GM19099 (cell line): Measurements from ENCODE around the gene ATG7.

ENCODE experiments used
- POLR2A ChIP-seq: IDR thresholded peaks from 3 replicates; pipeline ENCODE4 v1.6.1; 2011; ENCODE audit warnings: low read depth; ENCODE audit not compliant: insufficient read length; ENCODE audit errors: extremely low read depth

Gene ATG7

GRCh38 chr3:11435440-11436165 is 163.4 kb downstream of the ATG7 start:
- TF ChIP-seq POLR2A = no peak

- TF ChIP-seq POLR2A = no peak
These were observed 164.6 kb downstream of the ATG7 start for GRCh38 chr3:11436775-11437174.

GRCh38 chr3:11437506-11437905 is 165.3 kb downstream of the ATG7 start:
- TF ChIP-seq POLR2A = no peak

- no peak for TF ChIP-seq POLR2A
These were observed 166.4 kb downstream of the ATG7 start for GRCh38 chr3:11438646-11439045.

- TF ChIP-seq POLR2A = no peak
These were observed 172.2 kb downstream of the ATG7 start for GRCh38 chr3:11444404-11444803.

- no peak for TF ChIP-seq POLR2A
These were observed 173.7 kb downstream of the ATG7 start for GRCh38 chr3:11445883-11446282.

- no peak for TF ChIP-seq POLR2A
These were observed 175.5 kb downstream of the ATG7 start for GRCh38 chr3:11447584-11448200.

- no peak for TF ChIP-seq POLR2A
These were observed 177.8 kb downstream of the ATG7 start for GRCh38 chr3:11450015-11450414.

- TF ChIP-seq POLR2A = no peak
These were observed 180.1 kb downstream of the ATG7 start for GRCh38 chr3:11452312-11452711.

- TF ChIP-seq POLR2A = no peak
These were observed 181.0 kb downstream of the ATG7 start for GRCh38 chr3:11452885-11453847.

- no peak for TF ChIP-seq POLR2A
These were observed 183.8 kb downstream of the ATG7 start for GRCh38 chr3:11455956-11456355.

- TF ChIP-seq POLR2A = no peak
These were observed 184.9 kb downstream of the ATG7 start for GRCh38 chr3:11457135-11457534.

- no peak for TF ChIP-seq POLR2A
These were observed 187.1 kb downstream of the ATG7 start for GRCh38 chr3:11459186-11459824.

GRCh38 chr3:11461226-11461625 is 189.0 kb downstream of the ATG7 start:
- TF ChIP-seq POLR2A = no peak

- TF ChIP-seq POLR2A = no peak
These were observed 191.4 kb downstream of the ATG7 start for GRCh38 chr3:11463591-11463990.
